Ascending aorta (tissue), 2 donors: Measurements from ENCODE around the gene LMO1. TPM values are rescaled to one million over a fixed set of nuclear protein-coding genes. Genes with fewer than 3 reads are reported as not detected.

Experiments used
- DNase-seq, 2 donors: peaks; one replicate each; pipeline ENCODE4 v3.0.0-alpha.2; 2019; ENCODE audit warnings: low spot score in 2 of 2
- H3K27ac ChIP-seq, 2 donors: fragments of 200-600 bp; sonication (generic); one replicate each; pipeline ENCODE4 v1.5.1; 2016 to 2017; ENCODE audit warnings: mild to moderate bottlenecking in 1 of 2
- H3K27me3 ChIP-seq: fragments of 200-600 bp; sonication (generic); one replicate; pipeline ENCODE4 v1.5.1; 2017
- H3K36me3 ChIP-seq, 2 donors: fragments of 200-600 bp; sonication (generic); one replicate each; pipeline ENCODE4 v1.5.1; 2016
- H3K4me1 ChIP-seq, 2 donors: fragments of 200-600 bp; sonication (generic); one replicate each; pipeline ENCODE4 v1.5.1; 2016 to 2017; ENCODE audit warnings: mild to moderate bottlenecking in 1 of 2
- H3K4me3 ChIP-seq, 2 donors: fragments of 200-600 bp; sonication (generic); one replicate each; pipeline ENCODE4 v1.5.1; 2016 to 2017; ENCODE audit warnings: mild to moderate bottlenecking in 1 of 2
- H3K9me3 ChIP-seq, 2 donors: fragments of 200-600 bp; sonication (generic); one replicate each; pipeline ENCODE4 v1.5.1; 2016
- CTCF ChIP-seq, 3 experiments: fragments of 200-600 bp in 2 of 3; fragments of 450-650 bp in 1 of 3; sonication (generic) in 2 of 3; IDR thresholded peaks; one replicate each; pipeline ENCODE4 v1.5.1; 2016 to 2019; ENCODE audit warnings: antibody characterized with exemption in 3 of 3, mild to moderate bottlenecking in 1 of 3, moderate library complexity in 1 of 3
- intact Hi-C: fragments of 100-400 bp; cut with DNase I; formaldehyde crosslinking; loops from one replicate; pipeline ENCODE4 v1.15.1; 2023
- total RNA-seq: library from RNA; depleted of rRNA; stranded (reverse); fragments of >200 nt; gene quantifications from one replicate; pipeline ENCODE4 v1.1.0, GENCODE V29; 2016

Gene LMO1
- total RNA-seq, 1 donor from 2014 or later, result not detected

- intact Hi-C loops, result no loop called here
- H3K27ac ChIP-seq, result no peak overlapping the region
- no peaks in the 10 kb centered on the region for H3K27me3 ChIP-seq
- no peaks in the 10 kb centered on the region for H3K36me3 ChIP-seq
- no peak for TF ChIP-seq CTCF (IDR thresholded peaks at IDR 0.05)
- H3K4me1 ChIP-seq, result peaks cover 0 to 4% of the 10 kb centered on the region in 2 donors
- no peak overlapping the region for H3K4me3 ChIP-seq
- DNase-seq, result no peak
- H3K9me3 ChIP-seq, result no peaks in the 10 kb centered on the region
Observed at GRCh38 chr11:8223513-8223900, 40.2 kb downstream of the LMO1 start.

GRCh38 chr11:8222820-8223512 lies 40.7 kb downstream of the LMO1 start:
- peaks cover 0 to 4% of the 10 kb centered on the region in 2 donors for H3K4me1 ChIP-seq
- no peak overlapping the region for H3K27ac ChIP-seq
- no peaks in the 10 kb centered on the region for H3K9me3 ChIP-seq
- no peak for DNase-seq
- H3K36me3 ChIP-seq, result no peaks in the 10 kb centered on the region
- H3K4me3 ChIP-seq, result no peak overlapping the region
- intact Hi-C loops, result no loop called here
- H3K27me3 ChIP-seq, result no peaks in the 10 kb centered on the region
- no peak for TF ChIP-seq CTCF (IDR thresholded peaks at IDR 0.05)

- no peak for DNase-seq
- intact Hi-C loops, result no loop called here
Observed at GRCh38 chr11:8221917-8222495, 41.7 kb downstream of the LMO1 start.

GRCh38 chr11:8221046-8221723 lies 42.5 kb downstream of the LMO1 start:
- no peak overlapping the region for H3K27ac ChIP-seq
- TF ChIP-seq CTCF (IDR thresholded peaks at IDR 0.05), result no peak
- H3K36me3 ChIP-seq, result no peaks in the 10 kb centered on the region
- no peaks in the 10 kb centered on the region for H3K27me3 ChIP-seq
- intact Hi-C loops, result no loop called here
- H3K4me1 ChIP-seq, result peaks cover 0 to 4% of the 10 kb centered on the region in 2 donors
- DNase-seq, result no peak
- no peak overlapping the region for H3K4me3 ChIP-seq
- no peaks in the 10 kb centered on the region for H3K9me3 ChIP-seq

More at GRCh38 chr11:8221917-8222495, 41.7 kb downstream of the LMO1 start:
- Histone ChIP-seq H3K27me3 (no peaks in the 10 kb centered on the region), H3K4me1 (peaks cover 0 to 4% of the 10 kb centered on the region in 2 donors), H3K4me3 (no peak overlapping the region), H3K36me3 (no peaks in the 10 kb centered on the region), H3K27ac (no peak overlapping the region), H3K9me3 (no peaks in the 10 kb centered on the region)
- TF ChIP-seq CTCF (IDR thresholded peaks at IDR 0.05), result no peak

GRCh38 chr11:8220261-8221045 lies 43.2 kb downstream of the LMO1 start:
- Histone ChIP-seq H3K27ac (no peak overlapping the region), H3K9me3 (no peaks in the 10 kb centered on the region), H3K27me3 (no peaks in the 10 kb centered on the region), H3K36me3 (no peaks in the 10 kb centered on the region), H3K4me1 (peaks cover 0 to under 1% of the 10 kb centered on the region in 2 donors), H3K4me3 (no peak overlapping the region)
- intact Hi-C loops, result no loop called here
- no peak for DNase-seq
- TF ChIP-seq CTCF (IDR thresholded peaks at IDR 0.05), result no peak
